Psoas muscle (tissue), 8 donors: ENCODE results near the gene STOM. TPM values are rescaled to one million over a fixed set of nuclear protein-coding genes. Genes with fewer than 3 reads are reported as not detected.

Experiments used
- ATAC-seq, 4 donors: fragments of 200-7000 bp; cut with Tn5 transposase; one replicate each; pipeline ENCODE4 v1.9.1; 2020; ENCODE audit warnings: moderate library complexity in 3 of 4, mild to moderate bottlenecking in 2 of 4
- DNase-seq, 2 donors: peaks; one replicate each; pipeline ENCODE4 v3.0.0-alpha.2; 2020
- H3K27ac ChIP-seq: fragments of 200-600 bp; one replicate; pipeline ENCODE4 v1.8.0; 2022
- H3K27me3 ChIP-seq, 3 donors: fragments of 200-600 bp in 1 of 3; one replicate each; pipeline versions ENCODE4 v1.6.1 to v1.8.0; 2013 to 2022; ENCODE audit warnings: low read length in 2 of 3, mild to moderate bottlenecking in 2 of 3, moderate library complexity in 1 of 3; ENCODE audit not compliant: insufficient read depth in 3 of 3
- H3K36me3 ChIP-seq, 2 donors: fragments of 200-600 bp in 1 of 2; one replicate each; pipeline versions ENCODE4 v1.6.1 to v1.8.0; 2013 to 2022; ENCODE audit warnings: low read depth in 1 of 2, mild to moderate bottlenecking in 1 of 2, moderate library complexity in 1 of 2; ENCODE audit not compliant: insufficient read depth in 1 of 2
- H3K4me1 ChIP-seq: fragments of 200-600 bp; one replicate; pipeline ENCODE4 v1.8.0; 2022
- H3K4me3 ChIP-seq: fragments of 200-600 bp; one replicate; pipeline ENCODE4 v1.8.0; 2022; ENCODE audit warnings: mild to moderate bottlenecking
- H3K9me3 ChIP-seq: fragments of 200-600 bp; one replicate; pipeline ENCODE4 v1.8.0; 2022
- WGBS, 3 donors: extraction: QIAGEN DNeasy Blood & Tissue Kit; methylation state at CpG; one replicate each; pipeline versions ENCODE4 v1.1.6 to v1.1.7; 2013; 5-methylcytosine and 5-hydroxymethylcytosine counted together
- intact Hi-C, 2 donors: fragments of 100-400 bp; cut with DNase I; formaldehyde crosslinking; loops; one replicate each; pipeline versions ENCODE4 v1.11.0 to v1.14.2; 2022
- polyA plus RNA-seq, 3 donors: library from polyadenylated mRNA; stranded (reverse); fragments of 200-250 nt; gene quantifications; one replicate each; pipeline ENCODE4 v1.2.3, GENCODE V29; 2013
- total RNA-seq, 4 donors: library from RNA; stranded (reverse); fragmentation: NEBNext Ultra II Directional in 2 of 4; extraction: Animal tissue kit (Norgen Biotek cat#: 25700) in 2 of 4; gene quantifications; one replicate each; pipeline versions ENCODE4 v1.2.1 to v1.2.4, GENCODE V29; 2021 to 2023
- TF ChIP-seq, protein P1 (sequence below): fragments of 200-600 bp; IDR thresholded peaks from one replicate; pipeline ENCODE4 v1.8.0; 2022; ENCODE audit warnings: antibody characterized with exemption
- donor health status: healthy with polysubstance abuse.
- donor health status: DM: no; HTN: no; CAD: no; lungs with moderate emphysema.
- donor health status: Bipolar disorder and iron deficiency.
- donor health status: healthy.
- donor health status: DM: yes; HTN: yes; CAD: no.
- donor health status: DM: no; HTN: no; CAD: no.
- donor health status: DM: no; HTN: no; CAD: no.
- donor health status: DM: yes; HTN: yes; CAD: no.

STOM gene
- total and polyA plus RNA-seq, 7 donors = 53.2 to 237 (median 89.6) TPM

DNA sequence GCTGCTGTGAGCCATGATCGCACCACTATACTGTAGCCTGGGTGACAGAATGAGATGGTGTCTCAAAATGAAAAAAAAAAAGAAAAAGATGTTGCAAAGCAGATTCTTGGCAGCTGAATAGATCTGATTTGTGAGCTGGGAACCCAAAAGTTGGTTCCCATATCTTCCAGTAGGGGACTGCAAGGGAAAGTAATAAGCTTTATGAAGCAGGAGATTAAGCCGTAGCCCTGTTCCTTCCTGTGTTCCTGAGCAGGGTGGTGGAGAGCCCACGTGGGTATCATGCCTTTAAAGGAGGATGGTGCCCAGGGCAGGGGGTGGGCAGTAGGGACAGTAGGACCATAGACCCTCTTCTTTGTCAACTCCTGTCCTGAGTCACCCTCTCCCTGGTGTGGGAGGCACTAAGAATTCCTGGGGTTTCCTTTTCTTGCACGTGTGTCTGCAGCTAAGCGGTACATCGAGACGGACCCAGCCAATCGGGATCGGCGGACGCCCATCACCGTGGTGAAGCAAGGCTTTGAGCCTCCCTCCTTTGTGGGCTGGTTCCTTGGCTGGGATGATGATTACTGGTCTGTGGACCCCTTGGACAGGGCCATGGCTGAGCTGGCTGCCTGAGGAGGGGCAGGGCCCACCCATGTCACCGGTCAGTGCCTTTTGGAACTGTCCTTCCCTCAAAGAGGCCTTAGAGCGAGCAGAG, 37.9 kb downstream of the STOM start:
- peaks cover 12% of the 10 kb centered on the region for H3K4me1 ChIP-seq
- peak in 3 of 4 donors; percentile 24 to 31 (median 24) for ATAC-seq
- intact Hi-C loops = no loop called here

DNA sequence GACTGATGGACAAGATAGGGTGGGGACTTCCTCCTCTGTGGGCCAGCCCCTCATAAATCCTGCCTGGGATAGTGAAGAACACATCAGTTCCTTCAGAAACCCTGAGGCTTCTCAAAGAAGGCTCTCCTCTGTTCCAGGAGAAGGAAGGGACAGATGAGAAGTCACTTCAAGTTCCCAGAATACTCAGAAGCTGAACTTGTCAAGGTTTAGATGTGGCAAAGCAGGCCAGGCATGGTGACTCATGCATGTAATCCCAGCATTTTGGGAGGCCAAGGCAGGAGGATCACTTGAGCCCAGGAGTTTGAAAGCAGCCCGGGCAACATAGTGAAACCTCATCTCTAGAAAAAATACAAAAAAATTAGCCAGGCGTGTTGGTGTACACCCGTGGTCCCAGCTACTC, 38.5 kb downstream of the STOM start:
- DNase-seq = no peak

More for the DNA sequence above, 37.9 kb downstream of the STOM start:
- 68 to 74% (median 70%) methylated on average over 14 of the region's 14 CpGs for WGBS, 3 donors
- H3K27me3 ChIP-seq = no peaks in the 10 kb centered on the region
- no peak for DNase-seq
- H3K27ac ChIP-seq = peak overlapping the region; percentile 5
- TF ChIP-seq, protein P1, sequence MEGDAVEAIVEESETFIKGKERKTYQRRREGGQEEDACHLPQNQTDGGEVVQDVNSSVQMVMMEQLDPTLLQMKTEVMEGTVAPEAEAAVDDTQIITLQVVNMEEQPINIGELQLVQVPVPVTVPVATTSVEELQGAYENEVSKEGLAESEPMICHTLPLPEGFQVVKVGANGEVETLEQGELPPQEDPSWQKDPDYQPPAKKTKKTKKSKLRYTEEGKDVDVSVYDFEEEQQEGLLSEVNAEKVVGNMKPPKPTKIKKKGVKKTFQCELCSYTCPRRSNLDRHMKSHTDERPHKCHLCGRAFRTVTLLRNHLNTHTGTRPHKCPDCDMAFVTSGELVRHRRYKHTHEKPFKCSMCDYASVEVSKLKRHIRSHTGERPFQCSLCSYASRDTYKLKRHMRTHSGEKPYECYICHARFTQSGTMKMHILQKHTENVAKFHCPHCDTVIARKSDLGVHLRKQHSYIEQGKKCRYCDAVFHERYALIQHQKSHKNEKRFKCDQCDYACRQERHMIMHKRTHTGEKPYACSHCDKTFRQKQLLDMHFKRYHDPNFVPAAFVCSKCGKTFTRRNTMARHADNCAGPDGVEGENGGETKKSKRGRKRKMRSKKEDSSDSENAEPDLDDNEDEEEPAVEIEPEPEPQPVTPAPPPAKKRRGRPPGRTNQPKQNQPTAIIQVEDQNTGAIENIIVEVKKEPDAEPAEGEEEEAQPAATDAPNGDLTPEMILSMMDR = peak; percentile 31
- H3K36me3 ChIP-seq = peaks cover 6 to 74% of the 10 kb centered on the region in 2 donors
- H3K4me3 ChIP-seq = no peak overlapping the region
- H3K9me3 ChIP-seq = no peaks in the 10 kb centered on the region

DNA sequence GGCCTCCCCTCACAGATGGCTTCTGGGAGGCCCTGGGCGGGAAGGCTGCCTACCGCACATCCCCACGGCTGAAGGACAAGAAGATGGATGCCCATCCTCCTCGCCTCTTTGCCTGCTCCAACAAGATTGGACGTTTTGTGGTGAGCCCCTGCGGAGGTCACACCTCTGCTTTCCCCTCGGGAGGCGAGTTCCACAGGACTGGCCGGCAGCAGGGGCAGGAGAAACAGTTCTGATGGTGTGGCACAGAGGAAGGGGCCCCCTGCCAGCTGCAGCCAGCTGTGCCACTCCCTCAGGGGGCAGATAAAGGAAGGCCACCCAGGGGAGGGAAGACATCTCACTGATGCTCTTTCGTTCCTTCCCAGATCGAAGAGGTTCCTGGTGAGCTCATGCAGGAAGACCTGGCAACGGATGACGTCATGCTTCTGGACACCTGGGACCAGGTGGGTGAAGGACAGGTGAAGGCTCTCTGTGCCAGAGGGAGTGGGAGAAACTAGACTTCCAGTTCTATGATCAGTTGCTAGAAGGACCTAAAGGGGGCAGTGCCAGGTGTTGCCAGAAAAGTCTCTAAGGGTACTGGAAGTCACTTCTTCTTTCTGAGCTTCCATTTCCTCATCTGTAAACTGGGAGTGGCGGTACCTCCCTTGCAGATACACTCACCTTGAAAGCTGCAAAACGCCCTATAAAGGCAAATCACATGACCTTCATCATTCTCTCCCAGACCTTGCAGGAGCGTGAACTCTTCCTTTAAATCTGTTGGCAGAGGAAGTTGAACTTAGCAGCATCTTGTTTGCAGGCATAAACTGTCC, 41.0 kb downstream of the STOM start:
- Histone ChIP-seq H3K4me1 (peaks cover 29% of the 10 kb centered on the region), H3K4me3 (no peak overlapping the region), H3K27ac (peak overlapping the region; percentile 41), H3K27me3 (no peaks in the 10 kb centered on the region), H3K9me3 (no peaks in the 10 kb centered on the region), H3K36me3 (peaks cover 6 to 85% of the 10 kb centered on the region in 2 donors)
- DNase-seq (no peak), ATAC-seq (no peak)
- TF ChIP-seq, protein P1 = no peak
- intact Hi-C loops = no loop called here
- WGBS, 3 donors = 78 to 82% (median 80%) methylated on average over 16 of the region's 16 CpGs

More for the DNA sequence above, 38.5 kb downstream of the STOM start:
- Histone ChIP-seq H3K4me3 (no peak overlapping the region), H3K27ac (peak overlapping the region; percentile 5), H3K4me1 (peaks cover 18% of the 10 kb centered on the region), H3K9me3 (no peaks in the 10 kb centered on the region), H3K36me3 (peaks cover 6 to 74% of the 10 kb centered on the region in 2 donors), H3K27me3 (no peaks in the 10 kb centered on the region)
- TF ChIP-seq, protein P1 = no peak
- 69 to 79% (median 70%) methylated on average over 3 of the region's 3 CpGs for WGBS, 3 donors
- intact Hi-C loops = no loop called here
- peak in 1 of 4 donors; percentile 6 for ATAC-seq

DNA sequence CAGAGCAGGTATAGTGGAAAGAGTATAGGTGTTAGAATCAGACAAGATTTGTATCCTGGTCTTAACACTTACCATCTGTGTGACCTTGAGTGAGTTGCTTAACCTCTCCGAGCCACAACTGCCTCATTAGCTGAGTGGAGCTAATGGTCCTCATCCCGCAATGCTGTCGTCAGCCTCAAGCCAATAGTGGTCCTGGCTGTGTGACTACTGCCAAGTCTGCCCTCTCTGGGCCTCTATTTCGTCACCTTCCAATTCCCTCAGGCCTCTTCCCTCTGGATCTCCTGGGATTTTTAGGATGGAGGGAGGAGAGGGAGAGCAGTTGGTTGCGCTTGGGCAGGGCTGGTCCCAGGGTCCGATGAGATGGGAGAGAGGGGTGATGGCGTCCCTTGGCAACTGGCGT, 41.6 kb downstream of the STOM start:
- 71 to 87% (median 74%) methylated on average over 6 to 8 of the region's 8 CpGs for WGBS, 3 donors
- DNase-seq = no peak
- peak overlapping the region; percentile 41 for H3K27ac ChIP-seq
- intact Hi-C loops = no loop called here
- peaks cover 6 to 90% of the 10 kb centered on the region in 2 donors for H3K36me3 ChIP-seq
- no peaks in the 10 kb centered on the region for H3K27me3 ChIP-seq
- no peaks in the 10 kb centered on the region for H3K9me3 ChIP-seq
- no peak for ATAC-seq
- no peak overlapping the region for H3K4me3 ChIP-seq
- H3K4me1 ChIP-seq = peaks cover 29% of the 10 kb centered on the region
- TF ChIP-seq, protein P1 = no peak
